Measurements from ENCODE around the gene PLCL2.
"Not testable (repeated sequence)": the region's sequence is repeated elsewhere in the genome, so short reads cannot be mapped to it uniquely, and the experiment has no call there.

PLCL2 gene

DNA sequence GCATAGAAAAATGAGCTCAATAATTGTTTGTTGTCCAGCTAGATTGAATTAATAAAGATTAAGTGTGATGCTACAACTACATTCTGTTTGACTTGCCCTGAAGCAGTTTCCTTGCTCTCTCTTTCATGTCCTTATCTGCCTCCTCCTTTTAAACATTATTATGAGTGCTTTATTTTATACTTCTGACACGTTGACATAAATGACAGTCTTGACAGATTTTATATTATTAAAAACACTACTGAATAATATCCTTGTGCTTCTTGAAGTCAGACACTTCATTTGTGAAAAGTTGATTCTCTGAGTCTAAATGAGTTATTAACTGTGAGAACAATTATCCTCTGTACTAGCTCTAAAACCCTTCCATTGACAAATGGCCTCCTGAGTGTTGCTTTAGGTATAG, 58.2 kb downstream of the PLCL2 start:
- intact Hi-C loops (cut with DNase I; ENCODE audit: low total_unique reads) = no loop called here
- no peak overlapping the region for H3K27ac ChIP-seq
- TF ChIP-seq, protein P1, sequence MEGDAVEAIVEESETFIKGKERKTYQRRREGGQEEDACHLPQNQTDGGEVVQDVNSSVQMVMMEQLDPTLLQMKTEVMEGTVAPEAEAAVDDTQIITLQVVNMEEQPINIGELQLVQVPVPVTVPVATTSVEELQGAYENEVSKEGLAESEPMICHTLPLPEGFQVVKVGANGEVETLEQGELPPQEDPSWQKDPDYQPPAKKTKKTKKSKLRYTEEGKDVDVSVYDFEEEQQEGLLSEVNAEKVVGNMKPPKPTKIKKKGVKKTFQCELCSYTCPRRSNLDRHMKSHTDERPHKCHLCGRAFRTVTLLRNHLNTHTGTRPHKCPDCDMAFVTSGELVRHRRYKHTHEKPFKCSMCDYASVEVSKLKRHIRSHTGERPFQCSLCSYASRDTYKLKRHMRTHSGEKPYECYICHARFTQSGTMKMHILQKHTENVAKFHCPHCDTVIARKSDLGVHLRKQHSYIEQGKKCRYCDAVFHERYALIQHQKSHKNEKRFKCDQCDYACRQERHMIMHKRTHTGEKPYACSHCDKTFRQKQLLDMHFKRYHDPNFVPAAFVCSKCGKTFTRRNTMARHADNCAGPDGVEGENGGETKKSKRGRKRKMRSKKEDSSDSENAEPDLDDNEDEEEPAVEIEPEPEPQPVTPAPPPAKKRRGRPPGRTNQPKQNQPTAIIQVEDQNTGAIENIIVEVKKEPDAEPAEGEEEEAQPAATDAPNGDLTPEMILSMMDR (IDR thresholded peaks at IDR 0.05) = no peak
- no peaks in the 10 kb centered on the region for H3K27me3 ChIP-seq
- H3K9me3 ChIP-seq = no peaks in the 10 kb centered on the region
- no peak for DNase-seq
- H3K36me3 ChIP-seq = no peaks in the 10 kb centered on the region
- H3K4me1 ChIP-seq = peaks cover 0 to 8% (median 0%) of the 10 kb centered on the region in 4 donors
- no peak overlapping the region for H3K4me3 ChIP-seq

DNA sequence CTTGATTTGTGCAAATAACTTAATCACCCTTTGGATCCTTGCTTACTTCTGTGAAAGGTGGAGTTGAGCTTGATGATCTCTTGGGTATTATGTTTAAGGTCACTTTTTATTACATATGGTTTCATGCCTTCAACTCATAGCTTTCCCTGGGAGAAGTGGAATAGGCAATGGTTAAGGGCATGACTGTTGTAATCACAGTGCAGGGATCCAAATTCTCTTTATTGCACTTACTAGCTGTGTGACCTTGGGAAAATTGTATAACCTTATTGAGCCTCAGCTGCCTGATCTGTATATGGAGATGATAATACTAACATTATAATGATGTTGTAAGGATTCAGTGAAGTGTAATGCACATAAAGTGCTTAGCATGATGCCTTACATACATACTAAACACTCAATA, 59.1 kb downstream of the PLCL2 start:
- intact Hi-C loops (cut with DNase I; ENCODE audit: low total_unique reads) = no loop called here
- Histone ChIP-seq H3K9me3 (no peaks in the 10 kb centered on the region), H3K4me1 (peaks cover 0 to 8% (median 0%) of the 10 kb centered on the region in 4 donors), H3K27me3 (no peaks in the 10 kb centered on the region), H3K27ac (no peak overlapping the region), H3K4me3 (no peak overlapping the region), H3K36me3 (no peaks in the 10 kb centered on the region)
- TF ChIP-seq, protein P1 (IDR thresholded peaks at IDR 0.05) = no peak
- no peak for DNase-seq

DNA sequence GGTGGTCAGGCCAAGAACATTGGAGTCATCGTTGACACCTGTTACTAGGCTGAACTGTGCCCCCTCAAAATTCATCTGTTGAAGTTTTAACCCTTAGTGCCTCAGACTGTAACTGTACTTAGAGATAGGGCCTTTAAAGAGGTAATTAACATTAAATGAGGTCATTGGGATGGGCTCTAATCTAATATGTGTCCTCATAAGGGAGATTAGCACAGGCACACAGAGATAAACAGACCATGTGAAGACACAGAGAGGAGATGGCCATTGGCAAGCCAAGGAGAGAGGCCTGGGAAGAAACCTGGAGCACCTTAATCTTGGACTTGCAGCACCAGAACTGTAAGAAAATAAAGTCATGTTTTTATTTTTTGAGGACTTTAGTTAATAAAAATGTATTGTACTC, 59.6 kb downstream of the PLCL2 start:
- Histone ChIP-seq H3K4me1 (peaks cover 0 to 8% (median 0%) of the 10 kb centered on the region in 4 donors), H3K27ac (no peak overlapping the region), H3K36me3 (no peaks in the 10 kb centered on the region), H3K9me3 (no peaks in the 10 kb centered on the region), H3K4me3 (no peak overlapping the region), H3K27me3 (no peaks in the 10 kb centered on the region)
- intact Hi-C loops (cut with DNase I; ENCODE audit: low total_unique reads) = no loop called here
- no peak for DNase-seq
- TF ChIP-seq, protein P1 (IDR thresholded peaks at IDR 0.05) = no peak

DNA sequence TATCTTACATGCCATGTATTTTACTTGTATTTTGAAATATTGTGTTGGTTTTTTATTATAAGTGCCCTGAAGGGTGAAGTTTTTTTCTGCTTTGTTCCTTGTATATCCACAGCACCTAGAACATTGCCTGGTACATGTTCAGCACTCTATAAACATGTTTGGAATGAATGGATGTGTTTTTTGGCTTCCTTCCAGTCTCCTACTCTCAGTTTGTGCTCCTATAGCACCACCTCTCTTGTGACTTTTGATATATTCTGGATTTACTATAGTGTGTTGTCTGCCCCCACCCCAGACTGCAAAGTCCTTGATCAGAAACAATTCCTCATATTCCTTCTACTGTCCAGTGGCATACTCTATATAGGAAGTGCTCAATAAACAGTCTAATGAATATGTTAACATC, 60.6 kb downstream of the PLCL2 start:
- Histone ChIP-seq H3K27me3 (no peaks in the 10 kb centered on the region), H3K9me3 (no peaks in the 10 kb centered on the region), H3K4me3 (no peak overlapping the region), H3K4me1 (peaks cover 0 to 8% (median 0%) of the 10 kb centered on the region in 4 donors), H3K27ac (no peak overlapping the region), H3K36me3 (no peaks in the 10 kb centered on the region)
- TF ChIP-seq, protein P1 (IDR thresholded peaks at IDR 0.05) = no peak
- DNase-seq = no peak
- intact Hi-C loops (cut with DNase I; ENCODE audit: low total_unique reads) = no loop called here

DNA sequence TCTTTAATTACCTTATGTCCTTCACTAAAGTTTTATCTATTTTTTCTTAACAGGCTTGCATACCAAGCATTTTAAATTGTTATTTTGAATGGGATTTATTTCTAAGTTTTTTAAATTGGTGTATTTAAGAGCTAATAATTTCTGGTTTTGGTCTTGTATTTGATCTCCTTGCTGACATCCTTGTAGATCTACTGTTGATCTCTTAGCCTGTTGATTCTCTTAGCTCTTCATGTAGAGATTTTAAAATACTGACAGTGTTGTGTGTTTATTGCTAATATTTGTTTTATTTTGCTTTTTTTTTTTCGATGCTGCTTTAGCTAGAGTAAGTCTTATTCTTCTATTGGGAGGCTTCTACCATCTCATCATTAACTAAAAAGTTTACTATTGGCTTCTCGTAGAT, 65.5 kb downstream of the PLCL2 start:
- Histone ChIP-seq H3K9me3 (no peaks in the 10 kb centered on the region), H3K4me3 (no peak overlapping the region), H3K4me1 (peaks cover 0 to 2% (median 0%) of the 10 kb centered on the region in 4 donors), H3K36me3 (no peaks in the 10 kb centered on the region), H3K27me3 (no peaks in the 10 kb centered on the region), H3K27ac (no peak overlapping the region)
- intact Hi-C loops (cut with DNase I; ENCODE audit: low total_unique reads) = no loop called here
- TF ChIP-seq, protein P1 (IDR thresholded peaks at IDR 0.05) = no peak
- no peak for DNase-seq

DNA sequence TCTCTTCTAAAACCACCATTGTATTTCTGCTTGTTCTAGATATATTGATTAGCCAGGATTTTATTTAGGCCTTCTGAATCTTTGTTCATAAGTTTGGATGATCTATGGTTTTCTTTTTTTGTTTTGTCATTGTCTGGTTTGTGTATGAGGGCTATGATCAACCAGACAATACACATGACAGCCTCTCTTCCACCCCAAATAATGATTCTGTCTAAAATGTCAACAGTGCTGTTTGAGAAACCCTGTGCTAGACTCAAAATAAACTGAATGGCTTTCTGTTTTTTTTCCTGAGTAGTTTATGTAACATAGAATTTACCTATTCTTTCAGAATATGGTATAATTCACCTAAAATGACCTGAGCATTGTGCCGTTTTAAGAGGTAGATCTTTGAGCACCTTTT, 66.1 kb downstream of the PLCL2 start:
- intact Hi-C loops (cut with DNase I; ENCODE audit: low total_unique reads) = no loop called here
- Histone ChIP-seq H3K27me3 (no peaks in the 10 kb centered on the region), H3K36me3 (no peaks in the 10 kb centered on the region), H3K4me3 (no peak overlapping the region), H3K9me3 (no peaks in the 10 kb centered on the region), H3K4me1 (no peaks in the 10 kb centered on the region), H3K27ac (no peak overlapping the region)
- TF ChIP-seq, protein P1 (IDR thresholded peaks at IDR 0.05) = no peak
- DNase-seq = no peak

DNA sequence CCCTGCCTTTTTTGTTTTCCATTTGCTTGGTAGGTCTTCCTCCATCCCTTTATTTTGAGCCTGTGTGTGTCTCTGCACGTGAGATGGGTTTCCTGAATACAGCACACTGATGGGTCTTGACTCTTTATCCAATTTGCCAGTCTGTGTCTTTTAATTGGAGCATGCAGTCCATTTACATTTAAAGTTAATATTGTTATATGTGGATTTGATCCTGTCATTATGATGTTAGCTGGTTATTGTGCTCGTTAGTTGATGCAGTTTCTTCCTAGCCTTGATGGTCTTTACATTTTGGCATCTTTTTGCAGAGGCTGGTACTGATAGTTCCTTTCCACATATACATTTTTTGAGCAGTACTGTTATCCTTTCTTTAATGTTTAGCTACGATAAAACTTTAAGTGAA, 73.1 kb downstream of the PLCL2 start:
- H3K27ac ChIP-seq = not testable (repeated sequence)

More for the DNA sequence above, 73.1 kb downstream of the PLCL2 start:
- intact Hi-C loops (cut with DNase I; ENCODE audit: low total_unique reads); H3K4me3 ChIP-seq; H3K27me3 ChIP-seq; H3K4me1 ChIP-seq; DNase-seq; H3K36me3 ChIP-seq; H3K9me3 ChIP-seq: not testable (repeated sequence)

Data from tibial artery (tissue), 4 donors.